22Rv1 (cell line): ENCODE results near the gene NUDT4.

Experiments
- H3K27ac ChIP-seq: fragments of 450-650 bp; 2 replicates; pipeline ENCODE4 v1.5.1; 2017
- CTCF ChIP-seq: fragments of 450-650 bp; IDR thresholded peaks from 2 replicates; pipeline ENCODE4 v1.5.1; 2017; ENCODE audit warnings: mild to moderate bottlenecking
- ZFX ChIP-seq: fragments of 450-650 bp; IDR thresholded peaks from 2 replicates; pipeline ENCODE4 v1.6.1; 2017; ENCODE audit warnings: antibody characterized with exemption, borderline replicate concordance

The NUDT4 gene

GRCh38 chr12:93368766-93369165, 9.0 kb upstream of the NUDT4 start:
- H3K27ac ChIP-seq, result no peak overlapping the region
- TF ChIP-seq ZFX (no peak), CTCF (no peak)

- no peak overlapping the region for H3K27ac ChIP-seq
- TF ChIP-seq CTCF, result no peak
- no peak for TF ChIP-seq ZFX
These were observed 8.2 kb upstream of the NUDT4 start for GRCh38 chr12:93369505-93369904.

- TF ChIP-seq ZFX (no peak), CTCF (no peak)
- H3K27ac ChIP-seq, result no peak overlapping the region
These were observed 6.8 kb upstream of the NUDT4 start for GRCh38 chr12:93370947-93371346.

- H3K27ac ChIP-seq, result no peak overlapping the region
These were observed 3.6 kb upstream of the NUDT4 start for GRCh38 chr12:93373961-93374656.

GRCh38 chr12:93375906-93376305, 1.8 kb upstream of the NUDT4 start:
- no peak overlapping the region for H3K27ac ChIP-seq
- TF ChIP-seq CTCF (no peak), ZFX (no peak)

More at GRCh38 chr12:93373961-93374656, 3.6 kb upstream of the NUDT4 start:
- TF ChIP-seq ZFX (no peak), CTCF (no peak)

GRCh38 chr12:93376436-93377251, 1.1 kb upstream of the NUDT4 start:
- H3K27ac ChIP-seq, result no peak overlapping the region
- TF ChIP-seq ZFX (no peak), CTCF (no peak)

GRCh38 chr12:93378196-93378997, 672 bp downstream of the NUDT4 start:
- peak overlapping the region; percentile 74 for H3K27ac ChIP-seq
